Epithelial cell of proximal tubule (primary cell): ENCODE results near the gene SLC4A2. TPM values are rescaled to one million over a fixed set of nuclear protein-coding genes. Genes with fewer than 3 reads are reported as not detected.

Source experiments
- DNase-seq: peaks from one replicate; pipeline ENCODE4 v3.0.0-alpha.2; 2011; ENCODE audit warnings: low read depth
- H3K4me3 ChIP-seq: 2 replicates; pipeline ENCODE4 v1.5.1; 2011; ENCODE audit warnings: low read depth, mild to moderate bottlenecking, low read length
- total RNA-seq: library from RNA; depleted of rRNA; stranded (reverse); fragments of >200 nt; gene quantifications from 2 replicates; pipeline ENCODE4 v1.2.3, GENCODE V29; 2015
- TF ChIP-seq, protein P1 (sequence below): conservative IDR thresholded peaks from 2 replicates; pipeline ENCODE4 v1.5.1; 2012; ENCODE audit warnings: low read depth, mild to moderate bottlenecking, low read length

Gene SLC4A2
- total RNA-seq, 1 donor from 2014 or later, result 115 TPM

DNA sequence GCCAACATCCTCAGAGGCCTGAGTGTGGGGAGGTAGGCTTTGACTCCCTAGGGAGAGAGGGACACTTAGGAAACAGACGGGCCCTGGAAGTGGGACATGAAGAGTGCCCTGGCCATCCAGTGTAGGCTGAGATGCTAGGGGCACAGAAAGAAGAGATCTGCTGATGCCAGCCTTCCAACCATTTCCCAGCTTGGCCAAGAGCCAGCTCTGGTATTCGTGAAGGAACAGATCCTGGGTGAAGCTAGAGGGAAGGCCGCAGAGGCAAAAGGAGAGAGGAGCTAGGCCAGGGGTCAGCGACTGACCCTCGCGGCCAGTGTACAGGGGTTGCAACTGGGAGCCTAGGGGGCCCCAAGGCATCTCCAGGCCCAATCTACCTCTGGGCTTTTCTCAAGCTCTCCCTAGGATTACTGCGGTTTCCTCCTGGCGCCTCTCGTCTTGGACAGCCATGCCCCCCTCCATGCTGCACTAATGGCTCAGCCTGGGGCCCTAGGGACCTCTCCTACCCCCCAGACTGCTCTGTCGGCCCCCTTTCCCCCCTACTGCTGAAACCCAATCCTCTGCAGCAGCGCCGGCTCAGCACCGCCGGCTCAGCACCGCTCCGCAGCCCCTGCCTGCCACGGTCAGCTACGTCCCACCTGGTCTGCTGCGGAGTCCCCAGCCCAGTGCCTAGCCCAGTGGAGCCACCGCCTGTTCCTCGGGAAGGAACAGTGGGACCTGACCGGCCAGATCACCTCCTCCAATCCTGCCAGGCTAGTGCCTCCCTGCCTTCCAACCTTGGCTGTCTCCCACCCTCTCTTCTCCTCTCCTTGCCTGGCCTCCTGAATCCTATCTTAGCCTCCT, 11.2 kb upstream of the SLC4A2 start, which contains the start of gene ASIC3:
Gene ASIC3 (plus strand): TSS at position 556 of the 840 bp plus-strand sequence. CDS start 355 bp downstream, outside the sequence.
- TF ChIP-seq, protein P1, sequence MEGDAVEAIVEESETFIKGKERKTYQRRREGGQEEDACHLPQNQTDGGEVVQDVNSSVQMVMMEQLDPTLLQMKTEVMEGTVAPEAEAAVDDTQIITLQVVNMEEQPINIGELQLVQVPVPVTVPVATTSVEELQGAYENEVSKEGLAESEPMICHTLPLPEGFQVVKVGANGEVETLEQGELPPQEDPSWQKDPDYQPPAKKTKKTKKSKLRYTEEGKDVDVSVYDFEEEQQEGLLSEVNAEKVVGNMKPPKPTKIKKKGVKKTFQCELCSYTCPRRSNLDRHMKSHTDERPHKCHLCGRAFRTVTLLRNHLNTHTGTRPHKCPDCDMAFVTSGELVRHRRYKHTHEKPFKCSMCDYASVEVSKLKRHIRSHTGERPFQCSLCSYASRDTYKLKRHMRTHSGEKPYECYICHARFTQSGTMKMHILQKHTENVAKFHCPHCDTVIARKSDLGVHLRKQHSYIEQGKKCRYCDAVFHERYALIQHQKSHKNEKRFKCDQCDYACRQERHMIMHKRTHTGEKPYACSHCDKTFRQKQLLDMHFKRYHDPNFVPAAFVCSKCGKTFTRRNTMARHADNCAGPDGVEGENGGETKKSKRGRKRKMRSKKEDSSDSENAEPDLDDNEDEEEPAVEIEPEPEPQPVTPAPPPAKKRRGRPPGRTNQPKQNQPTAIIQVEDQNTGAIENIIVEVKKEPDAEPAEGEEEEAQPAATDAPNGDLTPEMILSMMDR, result no peak
- H3K4me3 ChIP-seq, result no peak within 1 kb of the TSS
- no peak for DNase-seq

DNA sequence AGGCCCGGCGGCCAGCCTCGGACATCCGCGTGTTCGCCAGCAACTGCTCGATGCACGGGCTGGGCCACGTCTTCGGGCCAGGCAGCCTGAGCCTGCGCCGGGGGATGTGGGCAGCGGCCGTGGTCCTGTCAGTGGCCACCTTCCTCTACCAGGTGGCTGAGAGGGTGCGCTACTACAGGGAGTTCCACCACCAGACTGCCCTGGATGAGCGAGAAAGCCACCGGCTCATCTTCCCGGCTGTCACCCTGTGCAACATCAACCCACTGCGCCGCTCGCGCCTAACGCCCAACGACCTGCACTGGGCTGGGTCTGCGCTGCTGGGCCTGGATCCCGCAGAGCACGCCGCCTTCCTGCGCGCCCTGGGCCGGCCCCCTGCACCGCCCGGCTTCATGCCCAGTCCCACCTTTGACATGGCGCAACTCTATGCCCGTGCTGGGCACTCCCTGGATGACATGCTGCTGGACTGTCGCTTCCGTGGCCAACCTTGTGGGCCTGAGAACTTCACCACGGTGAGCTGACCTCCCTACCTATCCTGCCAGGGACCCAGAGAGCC, 10.4 kb upstream of the SLC4A2 start:
- TF ChIP-seq, protein P1, result no peak
- no peak overlapping the region for H3K4me3 ChIP-seq
- DNase-seq, result no peak

DNA sequence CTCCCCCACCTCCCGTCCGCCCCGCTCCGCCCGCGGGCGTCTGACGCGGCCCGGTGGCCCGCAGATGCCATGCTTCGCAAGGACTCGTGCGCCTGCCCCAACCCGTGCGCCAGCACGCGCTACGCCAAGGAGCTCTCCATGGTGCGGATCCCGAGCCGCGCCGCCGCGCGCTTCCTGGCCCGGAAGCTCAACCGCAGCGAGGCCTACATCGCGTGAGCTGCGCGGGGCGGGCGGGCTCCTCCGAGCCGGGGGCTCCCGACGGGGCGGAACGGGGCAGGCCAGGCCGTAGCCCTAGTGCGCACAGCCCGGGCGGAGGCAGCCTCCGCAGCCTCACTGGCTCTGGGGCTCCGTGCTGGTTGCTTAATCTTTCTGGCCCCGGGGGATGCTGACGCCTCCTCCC, 8.3 kb upstream of the SLC4A2 start:
- TF ChIP-seq, protein P1, result no peak
- DNase-seq, result no peak
- no peak overlapping the region for H3K4me3 ChIP-seq

DNA sequence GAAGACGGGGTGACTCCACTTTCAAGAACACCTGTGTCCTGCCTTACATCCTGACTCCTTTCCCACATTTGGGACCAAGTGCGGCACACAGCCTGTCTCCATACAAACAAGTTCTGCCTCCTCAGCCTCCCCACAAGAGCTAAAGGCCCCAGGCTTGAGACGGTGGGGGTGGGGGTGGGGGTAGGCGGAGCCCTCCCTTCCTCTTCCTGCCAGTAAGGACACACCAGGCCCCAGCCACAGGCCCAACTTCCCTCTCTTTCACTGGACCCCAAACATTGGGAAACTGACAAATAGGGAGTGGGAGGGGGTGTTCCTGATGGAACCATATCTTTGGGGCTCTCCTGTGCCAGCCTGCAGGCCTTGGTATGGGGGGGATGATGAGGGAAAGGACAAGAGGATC, 6.3 kb upstream of the SLC4A2 start:
- H3K4me3 ChIP-seq, result no peak overlapping the region
- no peak for DNase-seq
- TF ChIP-seq, protein P1, result no peak

DNA sequence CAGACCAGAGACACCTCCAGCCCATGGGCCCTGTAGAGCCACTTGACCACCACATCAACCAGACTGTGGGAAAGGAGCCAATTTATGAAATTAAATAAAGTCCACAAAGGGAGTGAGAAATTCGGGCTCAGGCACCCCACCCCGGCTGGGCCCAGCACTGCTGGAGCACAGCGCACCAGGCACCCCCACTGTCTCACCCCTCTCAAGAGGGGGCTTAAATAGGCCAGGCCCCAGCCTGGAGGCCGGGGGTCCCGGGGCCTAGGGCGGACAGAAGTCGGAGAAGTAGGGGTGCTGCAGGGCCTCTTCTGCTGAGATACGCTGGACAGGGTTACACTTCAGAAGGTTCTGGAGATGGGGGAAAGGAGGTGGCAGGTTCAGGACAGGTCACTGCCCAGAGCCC, 5.6 kb upstream of the SLC4A2 start:
- H3K4me3 ChIP-seq, result no peak overlapping the region
- TF ChIP-seq, protein P1, result no peak
- DNase-seq, result no peak

DNA sequence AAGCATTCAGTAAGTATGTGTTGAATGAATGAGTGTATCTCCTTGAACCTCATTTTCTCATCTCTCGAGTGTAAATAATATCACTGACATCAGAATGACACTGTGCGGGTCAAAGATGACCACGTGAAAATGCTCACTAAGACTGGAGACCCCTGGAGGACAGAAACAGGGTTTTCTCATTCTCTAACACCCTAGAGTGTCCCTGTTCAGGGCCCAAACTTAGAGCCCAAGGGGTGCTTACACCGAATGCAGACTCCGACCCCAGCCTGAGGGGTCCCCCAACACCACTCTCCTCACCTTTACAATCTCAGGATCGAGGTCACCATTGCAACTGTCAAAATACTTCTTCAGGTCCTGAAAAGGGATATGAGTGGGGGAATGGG, 3.1 kb upstream of the SLC4A2 start:
- no peak overlapping the region for H3K4me3 ChIP-seq
- no peak for DNase-seq
- TF ChIP-seq, protein P1, result no peak
